ENCODE data around the gene IL3.
A peak's percentile ranks its signal among the peaks of the same experiment; 100 is the strongest.

The IL3 gene

GRCh38 chr5:132060501-132061161, at the start of gene IL3:
Gene IL3, plus strand, starts transcription at chr5:132060655. Its CDS starts 52 bp downstream, at chr5:132060707.
- no peak for DNase-seq

- DNase-seq: peak; percentile 41
Measured at GRCh38 chr5:132010989-132011621, 49.4 kb upstream of the IL3 start.

- peak; percentile 62 for DNase-seq
Measured at GRCh38 chr5:132011622-132012343, 48.7 kb upstream of the IL3 start, which contains the start of gene ACSL6. Gene ACSL6, minus strand, starts transcription at chr5:132011658. Its CDS starts 105 bp downstream, at chr5:132011553.

GRCh38 chr5:132012371-132013005, 48.0 kb upstream of the IL3 start:
- DNase-seq: peak; percentile 75

GRCh38 chr5:132013006-132013689, 47.3 kb upstream of the IL3 start:
- DNase-seq: no peak

- DNase-seq: no peak
Measured at GRCh38 chr5:132013711-132014110, 46.7 kb upstream of the IL3 start.

- no peak for DNase-seq
Measured at GRCh38 chr5:132016721-132017250, 43.7 kb upstream of the IL3 start.

GRCh38 chr5:132017316-132017715, 43.1 kb upstream of the IL3 start:
- no peak for DNase-seq

- DNase-seq: no peak
Measured at GRCh38 chr5:132017738-132018625, 42.5 kb upstream of the IL3 start.

GRCh38 chr5:132019337-132019736, 41.1 kb upstream of the IL3 start:
- no peak for DNase-seq

GRCh38 chr5:132019857-132020555, 40.4 kb upstream of the IL3 start:
- no peak for DNase-seq

GRCh38 chr5:132020568-132021339, 39.7 kb upstream of the IL3 start:
- DNase-seq: no peak

- no peak for DNase-seq
Measured at GRCh38 chr5:132021654-132022053, 38.8 kb upstream of the IL3 start.

GRCh38 chr5:132022737-132023136, 37.7 kb upstream of the IL3 start:
- DNase-seq: no peak

GRCh38 chr5:132023258-132024116, 37.0 kb upstream of the IL3 start:
- no peak for DNase-seq

- DNase-seq: no peak
Measured at GRCh38 chr5:132024117-132024435, 36.4 kb upstream of the IL3 start.

GRCh38 chr5:132024789-132025402, 35.6 kb upstream of the IL3 start:
- DNase-seq: no peak

- DNase-seq: no peak
Measured at GRCh38 chr5:132025403-132025971, 35.0 kb upstream of the IL3 start.

Data from retina (tissue), 1 donor.